Stomach smooth muscle (tissue), 2 donors: ENCODE results near the gene COMMD7.

Experiments used
- H3K27ac ChIP-seq: one replicate; pipeline ENCODE4 v1.7.0; 2013; ENCODE audit warnings: mild to moderate bottlenecking, low read length, inconsistent platforms
- H3K27me3 ChIP-seq, 2 donors: one replicate each; pipeline ENCODE4 v1.7.0; 2013; ENCODE audit warnings: low read length in 2 of 2; ENCODE audit not compliant: insufficient read depth in 2 of 2, control insufficient read depth in 1 of 2
- H3K36me3 ChIP-seq, 2 donors: one replicate each; pipeline ENCODE4 v1.7.0; 2013; ENCODE audit warnings: low read length in 2 of 2; ENCODE audit not compliant: control insufficient read depth in 2 of 2, insufficient read depth in 2 of 2
- H3K4me1 ChIP-seq: one replicate; pipeline ENCODE4 v1.7.0; 2013; ENCODE audit warnings: low read length; ENCODE audit not compliant: control insufficient read depth, insufficient read depth
- H3K4me3 ChIP-seq, 2 donors: one replicate each; pipeline ENCODE4 v1.7.0; 2013; ENCODE audit warnings: low read length in 2 of 2
- H3K9ac ChIP-seq, 2 donors: one replicate each; pipeline ENCODE4 v1.7.0; 2013; ENCODE audit warnings: low read length in 2 of 2, mild to moderate bottlenecking in 1 of 2
- H3K9me3 ChIP-seq, 2 donors: one replicate each; pipeline ENCODE4 v1.7.0; 2013; ENCODE audit warnings: low read length in 2 of 2; ENCODE audit not compliant: control insufficient read depth in 2 of 2
- donor health status: healthy.
- donor health status: Pancreatic carcinoma.

The COMMD7 gene

GRCh38 chr20:32652739-32653526, 90.3 kb downstream of the COMMD7 start:
- Histone ChIP-seq H3K4me3 (no peak overlapping the region), H3K9ac (no peak overlapping the region), H3K4me1 (peaks cover 3% of the 10 kb centered on the region), H3K27ac (no peak overlapping the region), H3K36me3 (no peaks in the 10 kb centered on the region), H3K9me3 (no peaks in the 10 kb centered on the region), H3K27me3 (no peaks in the 10 kb centered on the region)
